BLaER1 (cell line): ENCODE results near the gene HLA-DMB.

Experiments
- H3K27ac ChIP-seq: shearing (Covaris generic); formaldehyde crosslinking; 2 replicates; pipeline ENCODE4 v1.8.1; 2022
- H3K27me3 ChIP-seq: shearing (Covaris generic); formaldehyde crosslinking; 2 replicates; pipeline ENCODE4 v1.8.1; 2022
- H3K36me3 ChIP-seq: shearing (Covaris generic); formaldehyde crosslinking; 2 replicates; pipeline ENCODE4 v1.8.1; 2022
- H3K4me1 ChIP-seq: shearing (Covaris generic); formaldehyde crosslinking; 2 replicates; pipeline ENCODE4 v1.8.1; 2022
- H3K4me2 ChIP-seq: shearing (Covaris generic); formaldehyde crosslinking; 2 replicates; pipeline ENCODE4 v1.8.1; 2022
- H3K4me3 ChIP-seq: shearing (Covaris generic); formaldehyde crosslinking; 2 replicates; pipeline ENCODE4 v1.8.1; 2022
- H3K9ac ChIP-seq: shearing (Covaris generic); formaldehyde crosslinking; 2 replicates; pipeline ENCODE4 v1.8.1; 2022
- H3K9me3 ChIP-seq: shearing (Covaris generic); formaldehyde crosslinking; 2 replicates; pipeline ENCODE4 v1.8.1; 2022
- H4K20me1 ChIP-seq: shearing (Covaris generic); formaldehyde crosslinking; 2 replicates; pipeline ENCODE4 v1.8.1; 2022
- Cebpa-rat ChIP-seq: shearing (Covaris generic); IDR thresholded peaks from 2 replicates; pipeline ENCODE4 v1.8.1; 2022

Gene HLA-DMB

GRCh38 chr6:32894085-32895005 is 46.5 kb downstream of the HLA-DMB start:
- Histone ChIP-seq H3K4me2 (peak overlapping the region; percentile 96), H3K4me3 (peak overlapping the region; percentile 85), H3K9me3 (no peaks in the 10 kb centered on the region), H3K36me3 (no peaks in the 10 kb centered on the region), H3K27me3 (no peaks in the 10 kb centered on the region), H3K9ac (peak overlapping the region; percentile 88), H4K20me1 (peaks cover 16% of the 10 kb centered on the region; the same call in 1 of the 2 replicates), H3K27ac (peak overlapping the region; percentile 86), H3K4me1 (peaks cover 43% of the 10 kb centered on the region)
- TF ChIP-seq Cebpa-rat: no peak

- H3K27ac ChIP-seq: no peak overlapping the region
- no peak overlapping the region for H3K4me3 ChIP-seq
- no peak overlapping the region for H3K4me2 ChIP-seq
Observed at GRCh38 chr6:32890831-32891230, 50.0 kb downstream of the HLA-DMB start.

GRCh38 chr6:32889533-32889932 is 51.3 kb downstream of the HLA-DMB start:
- H3K36me3 ChIP-seq: no peaks in the 10 kb centered on the region
- no peak overlapping the region for H3K4me2 ChIP-seq
- H3K9ac ChIP-seq: no peak overlapping the region
- H3K4me3 ChIP-seq: no peak overlapping the region
- H3K27me3 ChIP-seq: no peaks in the 10 kb centered on the region
- H3K27ac ChIP-seq: no peak overlapping the region
- H4K20me1 ChIP-seq: no peaks in the 10 kb centered on the region
- peaks cover 13% of the 10 kb centered on the region for H3K4me1 ChIP-seq
- no peaks in the 10 kb centered on the region for H3K9me3 ChIP-seq
- no peak for TF ChIP-seq Cebpa-rat

More at GRCh38 chr6:32890831-32891230, 50.0 kb downstream of the HLA-DMB start:
- H4K20me1 ChIP-seq: 0 out of 2 replicates have a peak, but pooled peaks cover 6% of the 10 kb centered on the region
- H3K27me3 ChIP-seq: no peaks in the 10 kb centered on the region
- no peaks in the 10 kb centered on the region for H3K36me3 ChIP-seq
- peaks cover 22% of the 10 kb centered on the region for H3K4me1 ChIP-seq
- no peaks in the 10 kb centered on the region for H3K9me3 ChIP-seq
- no peak overlapping the region for H3K9ac ChIP-seq
- no peak for TF ChIP-seq Cebpa-rat

GRCh38 chr6:32888576-32888975 is 52.3 kb downstream of the HLA-DMB start:
- Histone ChIP-seq H3K36me3 (no peaks in the 10 kb centered on the region), H3K9ac (no peak overlapping the region), H3K4me3 (no peak overlapping the region), H3K4me2 (no peak overlapping the region), H3K9me3 (no peaks in the 10 kb centered on the region), H3K27me3 (no peaks in the 10 kb centered on the region), H3K4me1 (peaks cover 18% of the 10 kb centered on the region), H4K20me1 (no peaks in the 10 kb centered on the region), H3K27ac (no peak overlapping the region)
- TF ChIP-seq Cebpa-rat: no peak

GRCh38 chr6:32887616-32888015 is 53.2 kb downstream of the HLA-DMB start:
- Histone ChIP-seq H3K9ac (no peak overlapping the region), H3K27me3 (no peaks in the 10 kb centered on the region), H3K4me2 (no peak overlapping the region), H3K4me3 (no peak overlapping the region), H3K9me3 (no peaks in the 10 kb centered on the region), H3K4me1 (peaks cover 17% of the 10 kb centered on the region), H3K27ac (no peak overlapping the region), H4K20me1 (no peaks in the 10 kb centered on the region), H3K36me3 (no peaks in the 10 kb centered on the region)
- no peak for TF ChIP-seq Cebpa-rat

- no peak for TF ChIP-seq Cebpa-rat
- H3K9ac ChIP-seq: no peak overlapping the region
- no peaks in the 10 kb centered on the region for H3K27me3 ChIP-seq
- no peak overlapping the region for H3K4me2 ChIP-seq
- H3K36me3 ChIP-seq: no peaks in the 10 kb centered on the region
- no peaks in the 10 kb centered on the region for H3K9me3 ChIP-seq
- H4K20me1 ChIP-seq: no peaks in the 10 kb centered on the region
- no peak overlapping the region for H3K4me3 ChIP-seq
- peaks cover 17% of the 10 kb centered on the region for H3K4me1 ChIP-seq
- H3K27ac ChIP-seq: no peak overlapping the region
Observed at GRCh38 chr6:32886681-32887383, 54.0 kb downstream of the HLA-DMB start.

- H3K27me3 ChIP-seq: no peaks in the 10 kb centered on the region
- H3K36me3 ChIP-seq: no peaks in the 10 kb centered on the region
- H3K4me3 ChIP-seq: no peak overlapping the region
- H3K4me2 ChIP-seq: no peak overlapping the region
- no peak for TF ChIP-seq Cebpa-rat
- no peak overlapping the region for H3K27ac ChIP-seq
- H4K20me1 ChIP-seq: no peaks in the 10 kb centered on the region
- H3K9me3 ChIP-seq: no peaks in the 10 kb centered on the region
- H3K9ac ChIP-seq: no peak overlapping the region
- H3K4me1 ChIP-seq: peaks cover 13% of the 10 kb centered on the region
Observed at GRCh38 chr6:32885698-32886286, 55.0 kb downstream of the HLA-DMB start.
